ENCODE results near the gene CPOX. TPM values are rescaled to one million over a fixed set of nuclear protein-coding genes. Genes with fewer than 3 reads are reported as not detected.

The CPOX gene
- total RNA-seq, 6 donors from 2014 or later: 13.4 to 44.0 (median 23.6) TPM

GRCh38 chr3:98551236-98551635 lies 42.2 kb downstream of the CPOX start:
- TF ChIP-seq POLR2AphosphoS5 (IDR thresholded peaks at IDR 0.05) (no peak), EP300 (IDR thresholded peaks at IDR 0.05) (no peak), CTCF (IDR thresholded peaks at IDR 0.05) (no peak), POLR2A (IDR thresholded peaks at IDR 0.05) (no peak)
- Histone ChIP-seq H3K27ac (no peak overlapping the region), H3K4me1 (no peaks in the 10 kb centered on the region), H3K27me3 (no peaks in the 10 kb centered on the region), H3K9me3 (no peaks in the 10 kb centered on the region), H3K36me3 (no peaks in the 10 kb centered on the region), H3K4me3 (no peak overlapping the region)
- no peak for ATAC-seq (ENCODE audit: low FRiP score in 2 of 2)
- DNase-seq: no peak
- 78 to 80% methylated on average over 2 of the region's 2 CpGs for WGBS, 2 donors

- TF ChIP-seq POLR2AphosphoS5 (IDR thresholded peaks at IDR 0.05): no peak
- TF ChIP-seq POLR2A (IDR thresholded peaks at IDR 0.05): no peak
- no peak for TF ChIP-seq CTCF (IDR thresholded peaks at IDR 0.05)
- no peak for TF ChIP-seq EP300 (IDR thresholded peaks at IDR 0.05)
- WGBS, 2 donors: 65 to 92% methylated on average over 3 of the region's 3 CpGs
- H3K27ac ChIP-seq: no peak overlapping the region
- H3K4me1 ChIP-seq: no peaks in the 10 kb centered on the region
- H3K9me3 ChIP-seq: no peaks in the 10 kb centered on the region
- ATAC-seq (ENCODE audit: low FRiP score in 2 of 2): no peak
- no peak for DNase-seq
- H3K27me3 ChIP-seq: no peaks in the 10 kb centered on the region
- no peak overlapping the region for H3K4me3 ChIP-seq
- no peaks in the 10 kb centered on the region for H3K36me3 ChIP-seq
Measured at GRCh38 chr3:98550833-98551232, 42.6 kb downstream of the CPOX start.

- H3K4me1 ChIP-seq: no peaks in the 10 kb centered on the region
- H3K4me3 ChIP-seq: no peak overlapping the region
- H3K9me3 ChIP-seq: no peaks in the 10 kb centered on the region
- no peak for TF ChIP-seq EP300 (IDR thresholded peaks at IDR 0.05)
- no peak for TF ChIP-seq CTCF (IDR thresholded peaks at IDR 0.05)
- TF ChIP-seq POLR2AphosphoS5 (IDR thresholded peaks at IDR 0.05): no peak
- TF ChIP-seq POLR2A (IDR thresholded peaks at IDR 0.05): no peak
- no peaks in the 10 kb centered on the region for H3K27me3 ChIP-seq
- ATAC-seq (ENCODE audit: low FRiP score in 2 of 2) (no peak), DNase-seq (no peak)
- H3K27ac ChIP-seq: no peak overlapping the region
- WGBS, 2 donors: 72 to 73% methylated on average over 5 of the region's 5 CpGs
- H3K36me3 ChIP-seq: no peaks in the 10 kb centered on the region
Measured at GRCh38 chr3:98548544-98548943, 44.9 kb downstream of the CPOX start.

GRCh38 chr3:98545940-98546339 lies 47.5 kb downstream of the CPOX start:
- Histone ChIP-seq H3K27me3 (no peaks in the 10 kb centered on the region), H3K4me1 (no peaks in the 10 kb centered on the region), H3K27ac (no peak overlapping the region), H3K36me3 (no peaks in the 10 kb centered on the region), H3K4me3 (no peak overlapping the region), H3K9me3 (no peaks in the 10 kb centered on the region)
- 75 to 78% methylated on average over 5 of the region's 5 CpGs for WGBS, 2 donors
- TF ChIP-seq EP300 (IDR thresholded peaks at IDR 0.05) (no peak), POLR2A (IDR thresholded peaks at IDR 0.05) (no peak), POLR2AphosphoS5 (IDR thresholded peaks at IDR 0.05) (no peak), CTCF (IDR thresholded peaks at IDR 0.05) (no peak)
- no peak for ATAC-seq (ENCODE audit: low FRiP score in 2 of 2)
- no peak for DNase-seq

- no peaks in the 10 kb centered on the region for H3K27me3 ChIP-seq
- H3K36me3 ChIP-seq: no peaks in the 10 kb centered on the region
- no peak overlapping the region for H3K4me3 ChIP-seq
- no peak for TF ChIP-seq EP300 (IDR thresholded peaks at IDR 0.05)
- no peak for TF ChIP-seq CTCF (IDR thresholded peaks at IDR 0.05)
- no peak for TF ChIP-seq POLR2A (IDR thresholded peaks at IDR 0.05)
- TF ChIP-seq POLR2AphosphoS5 (IDR thresholded peaks at IDR 0.05): no peak
- DNase-seq (no peak), ATAC-seq (ENCODE audit: low FRiP score in 2 of 2) (no peak)
- H3K4me1 ChIP-seq: no peaks in the 10 kb centered on the region
- H3K27ac ChIP-seq: no peak overlapping the region
- 85% methylated on average over 1 of the region's 1 CpG; no CpG with 5 or more reads in 1 of the 2 donors for WGBS, 2 donors
- H3K9me3 ChIP-seq: no peaks in the 10 kb centered on the region
Measured at GRCh38 chr3:98542623-98543022, 50.8 kb downstream of the CPOX start.
